OCI-LY1 (cell line): ENCODE results near the gene GRAP2.

ENCODE experiments used
- H2AFZ ChIP-seq: fragments of 200-600 bp; sonication (generic), shearing (Covaris generic); 2 replicates; pipeline ENCODE4 v1.6.0; 2014; ENCODE audit warnings: antibody characterized with exemption, mild to moderate bottlenecking, low read length
- H3F3A ChIP-seq: fragments of 200-600 bp; sonication (generic), shearing (Covaris generic); 2 replicates; pipeline ENCODE4 v1.6.0; 2014; ENCODE audit warnings: mild to moderate bottlenecking, antibody characterized with exemption, low read length, moderate library complexity; ENCODE audit not compliant: insufficient read depth
- H3K27ac ChIP-seq: fragments of 200-600 bp; sonication (generic); 2 replicates; pipeline ENCODE4 v1.5.1; 2014; ENCODE audit warnings: low read length, mixed run types, mild to moderate bottlenecking, low read depth; ENCODE audit not compliant: poor library complexity, severe bottlenecking
- H3K27me3 ChIP-seq: fragments of 200-600 bp; sonication (generic); 2 replicates; pipeline ENCODE4 v1.6.0; 2014; ENCODE audit warnings: antibody characterized with exemption, mild to moderate bottlenecking, low read length, moderate library complexity; ENCODE audit not compliant: insufficient read depth
- H3K36me3 ChIP-seq: fragments of 200-600 bp; sonication (generic); 2 replicates; pipeline ENCODE4 v1.6.1; 2014; ENCODE audit warnings: mild to moderate bottlenecking, antibody characterized with exemption, low read length, moderate library complexity, mixed read lengths; ENCODE audit not compliant: insufficient read depth
- H3K4me1 ChIP-seq: fragments of 200-600 bp; sonication (generic); 2 replicates; pipeline ENCODE4 v1.5.1; 2014; ENCODE audit warnings: mild to moderate bottlenecking, low read length, moderate library complexity; ENCODE audit not compliant: insufficient read depth, severe bottlenecking
- H3K4me2 ChIP-seq: fragments of 200-600 bp; sonication (generic), shearing (Covaris generic); 2 replicates; pipeline ENCODE4 v1.6.1; 2014; ENCODE audit warnings: low read length
- H3K4me3 ChIP-seq: fragments of 200-600 bp; sonication (generic); 2 replicates; pipeline ENCODE4 v1.5.1; 2014; ENCODE audit warnings: low read length, low read depth, mild to moderate bottlenecking, mixed read lengths; ENCODE audit not compliant: poor library complexity, severe bottlenecking
- H3K79me2 ChIP-seq: fragments of 200-600 bp; shearing (Covaris generic); 2 replicates; pipeline ENCODE4 v1.6.1; 2016; ENCODE audit warnings: mixed run types, low read length, mixed read lengths; ENCODE audit not compliant: insufficient read depth
- H3K9ac ChIP-seq: fragments of 200-600 bp; sonication (generic), shearing (Covaris generic); 2 replicates; pipeline ENCODE4 v1.6.1; 2014; ENCODE audit warnings: mild to moderate bottlenecking, low read length, mixed read lengths
- H3K9me2 ChIP-seq: fragments of 200-600 bp; sonication (generic), shearing (Covaris generic); 2 replicates; pipeline ENCODE4 v1.6.1; 2014; ENCODE audit warnings: low read depth, mild to moderate bottlenecking, low read length, mixed read lengths
- H3K9me3 ChIP-seq: fragments of 200-600 bp; shearing (Covaris generic); 2 replicates; pipeline ENCODE4 v1.6.1; 2014; ENCODE audit warnings: low read length, mixed read lengths
- H4K20me1 ChIP-seq: fragments of 200-600 bp; sonication (generic), shearing (Covaris generic); 2 replicates; pipeline ENCODE4 v1.6.0; 2016; ENCODE audit warnings: mild to moderate bottlenecking, low read length; ENCODE audit not compliant: insufficient read depth
- CTCF ChIP-seq: fragments of 200-600 bp; sonication (generic), shearing (Covaris generic); IDR thresholded peaks from 2 replicates; pipeline ENCODE4 v1.5.1; 2017; ENCODE audit warnings: mild to moderate bottlenecking, antibody characterized with exemption, low read length, moderate library complexity, mixed read lengths
- EZH2 ChIP-seq: fragments of 200-600 bp; sonication (generic), shearing (Covaris generic); IDR thresholded peaks from 2 replicates; pipeline ENCODE4 v1.8.0; 2017; ENCODE audit warnings: borderline replicate concordance, mixed run types, mild to moderate bottlenecking, antibody characterized with exemption, low read length, moderate library complexity, mixed read lengths

GRAP2 gene

GRCh38 chr22:39941601-39942000 lies 40.7 kb downstream of the GRAP2 start:
- Histone ChIP-seq H3K36me3 (no peaks in the 10 kb centered on the region), H3K27me3 (no peaks in the 10 kb centered on the region), H3K9me3 (no peaks in the 10 kb centered on the region), H3K4me2 (no peak overlapping the region), H3K9ac (no peak overlapping the region), H3K27ac (no peak overlapping the region), H3K79me2 (no peaks in the 10 kb centered on the region), H4K20me1 (no peaks in the 10 kb centered on the region), H3F3A (no peaks in the 10 kb centered on the region), H3K9me2 (no peaks in the 10 kb centered on the region), H3K4me1 (no peaks in the 10 kb centered on the region), H2AFZ (no peak overlapping the region), H3K4me3 (no peak overlapping the region)
- TF ChIP-seq CTCF (no peak), EZH2 (no peak)

- no peak overlapping the region for H3K4me2 ChIP-seq
- no peaks in the 10 kb centered on the region for H3K79me2 ChIP-seq
Measured at GRCh38 chr22:39942439-39943230, 41.8 kb downstream of the GRAP2 start.

GRCh38 chr22:39943337-39943736 lies 42.5 kb downstream of the GRAP2 start:
- Histone ChIP-seq H3K79me2 (no peaks in the 10 kb centered on the region), H3F3A (no peaks in the 10 kb centered on the region), H3K4me2 (no peak overlapping the region), H3K9me3 (no peaks in the 10 kb centered on the region), H2AFZ (no peak overlapping the region), H3K9ac (no peak overlapping the region), H3K4me1 (no peaks in the 10 kb centered on the region), H3K4me3 (no peak overlapping the region), H4K20me1 (no peaks in the 10 kb centered on the region), H3K27me3 (no peaks in the 10 kb centered on the region), H3K36me3 (no peaks in the 10 kb centered on the region), H3K27ac (no peak overlapping the region), H3K9me2 (no peaks in the 10 kb centered on the region)
- TF ChIP-seq CTCF (peak; percentile 27; the same call in 1 of the 2 replicates), EZH2 (no peak)

More at GRCh38 chr22:39942439-39943230, 41.8 kb downstream of the GRAP2 start:
- no peaks in the 10 kb centered on the region for H3K27me3 ChIP-seq
- H3K36me3 ChIP-seq = no peaks in the 10 kb centered on the region
- no peak overlapping the region for H3K9ac ChIP-seq
- H3F3A ChIP-seq = no peaks in the 10 kb centered on the region
- no peaks in the 10 kb centered on the region for H3K9me2 ChIP-seq
- H3K4me3 ChIP-seq = no peak overlapping the region
- no peak overlapping the region for H3K27ac ChIP-seq
- no peaks in the 10 kb centered on the region for H4K20me1 ChIP-seq
- H2AFZ ChIP-seq = no peak overlapping the region
- no peak for TF ChIP-seq EZH2
- no peak for TF ChIP-seq CTCF
- no peaks in the 10 kb centered on the region for H3K9me3 ChIP-seq
- no peaks in the 10 kb centered on the region for H3K4me1 ChIP-seq
